ENCODE data around the gene EMP3.
A peak's percentile ranks its signal among the peaks of the same experiment; 100 is the strongest.
"Not testable (repeated sequence)": the region's sequence is repeated elsewhere in the genome, so short reads cannot be mapped to it uniquely, and the experiment has no call there.

Gene EMP3

DNA sequence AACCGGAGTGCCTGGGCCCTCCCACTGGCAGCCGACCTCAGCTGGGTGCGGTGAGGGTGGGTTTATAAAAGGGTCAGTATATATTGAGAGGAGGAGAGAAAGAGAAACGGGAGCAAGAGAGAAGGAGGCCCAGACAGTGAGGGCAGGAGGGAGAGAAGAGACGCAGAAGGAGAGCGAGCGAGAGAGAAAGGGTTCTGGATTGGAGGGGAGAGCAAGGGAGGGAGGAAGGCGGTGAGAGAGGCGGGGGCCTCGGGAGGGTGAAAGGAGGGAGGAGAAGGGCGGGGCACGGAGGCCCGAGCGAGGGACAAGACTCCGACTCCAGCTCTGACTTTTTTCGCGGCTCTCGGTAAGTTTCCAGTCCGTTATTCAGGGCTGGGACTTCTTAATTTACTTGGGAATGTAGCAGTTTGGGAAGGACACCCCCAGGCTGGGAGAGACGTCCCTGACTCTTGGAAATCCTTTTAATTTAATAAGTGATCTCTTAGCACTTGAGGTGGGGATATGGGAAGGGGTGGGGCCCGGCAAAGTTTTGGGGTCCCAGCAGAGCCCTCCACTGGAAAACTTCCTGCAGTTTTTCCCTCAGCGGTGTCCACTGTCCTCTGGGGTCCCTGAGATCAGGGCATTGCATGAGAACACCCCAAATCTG lies at the start of gene EMP3:
EMP3 (plus strand) TSS at position 288 of the 646 bp plus-strand sequence. CDS start 1,293 bp downstream, outside the sequence.
- DNase-seq, result peak; percentile 88

DNA sequence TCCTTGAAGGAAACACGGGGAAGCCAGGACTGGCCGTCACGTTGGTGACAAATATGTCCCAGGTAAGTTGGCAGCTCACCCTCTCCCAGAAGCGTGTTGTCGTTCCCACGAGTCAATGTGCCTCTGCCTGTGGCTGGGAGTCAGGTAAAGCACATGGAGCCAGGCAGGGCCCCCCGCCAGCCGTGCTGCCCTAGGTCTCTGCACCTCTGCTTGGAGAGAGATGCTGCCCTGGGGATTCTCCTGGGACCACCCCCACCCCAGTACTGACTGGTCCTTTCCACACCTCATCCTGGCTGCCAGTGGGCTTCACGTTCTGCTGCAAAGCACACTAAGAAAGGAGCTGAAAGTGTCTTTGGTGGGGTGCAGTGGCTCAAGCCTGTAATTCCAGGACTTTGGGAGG lies 45.6 kb upstream of the EMP3 start:
- DNase-seq, result no peak

GRCh38 chr19:48283908-48284307 lies 41.4 kb upstream of the EMP3 start:
- no peak for DNase-seq

- DNase-seq, result no peak
Observed at GRCh38 chr19:48284896-48285295, 40.5 kb upstream of the EMP3 start.

- DNase-seq, result no peak
Observed at GRCh38 chr19:48287748-48288147, 37.6 kb upstream of the EMP3 start.

DNA sequence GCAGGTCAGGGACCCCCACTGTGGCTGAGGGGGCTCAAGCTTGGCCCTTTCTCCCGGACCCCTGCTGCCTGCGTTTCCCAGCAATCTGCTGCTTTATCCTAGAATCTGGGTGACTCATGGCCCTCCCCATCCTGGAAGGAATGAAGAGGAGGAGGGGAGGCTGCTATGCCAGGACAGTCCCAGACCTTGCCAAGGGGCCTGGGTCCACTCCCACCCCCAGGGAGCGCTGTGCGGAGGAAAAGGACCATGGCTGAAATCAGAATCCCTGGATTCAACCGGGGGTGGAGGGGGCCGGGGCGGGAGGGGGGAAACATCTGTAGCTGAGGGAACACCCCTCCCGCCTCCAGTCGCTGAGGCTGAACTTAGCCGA lies 35.0 kb upstream of the EMP3 start:
- no peak for DNase-seq

DNA sequence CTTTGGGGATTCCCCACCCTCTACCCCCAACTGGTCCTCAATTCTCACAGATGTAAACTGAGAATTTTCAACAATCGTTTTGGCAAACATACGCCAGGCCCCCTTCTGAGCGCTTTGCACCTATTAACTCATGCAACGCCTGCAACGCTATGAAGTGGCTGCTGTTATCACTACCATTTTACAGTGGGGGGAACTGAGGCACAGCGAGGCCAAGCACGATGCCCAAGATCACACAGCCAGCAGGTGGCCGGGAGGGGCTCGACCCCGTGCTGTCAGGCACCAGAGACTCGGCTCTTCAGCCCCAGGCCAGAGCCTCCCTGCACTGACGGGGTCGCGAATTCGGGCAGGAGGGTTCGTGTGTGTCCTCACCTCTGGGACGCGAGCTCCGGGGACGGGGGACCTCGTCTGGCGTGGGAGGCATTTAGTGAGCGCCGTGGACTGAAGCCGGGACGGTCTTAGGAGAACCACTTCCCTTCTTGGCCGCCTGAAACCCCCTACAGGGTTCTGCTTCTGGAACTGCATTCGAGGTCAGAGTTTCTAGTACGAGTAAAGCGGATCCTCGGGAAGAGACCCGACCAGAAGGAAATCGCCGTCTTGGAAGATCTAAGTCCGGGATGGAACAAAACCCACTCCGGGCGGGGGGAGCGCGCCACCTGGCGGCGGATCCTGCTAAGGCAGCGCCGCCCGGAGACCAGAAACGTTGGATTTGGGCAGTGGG lies 34.4 kb upstream of the EMP3 start:
- peak; percentile 50 for DNase-seq

GRCh38 chr19:48291489-48291815 lies 33.9 kb upstream of the EMP3 start:
- DNase-seq, result not testable (repeated sequence)

- DNase-seq, result no peak
Observed at GRCh38 chr19:48292798-48293197, 32.6 kb upstream of the EMP3 start.

- DNase-seq, result no peak
Observed at GRCh38 chr19:48295458-48295857, 29.9 kb upstream of the EMP3 start.

GRCh38 chr19:48296963-48297734 lies 28.2 kb upstream of the EMP3 start:
- DNase-seq, result no peak

GRCh38 chr19:48297975-48298374 lies 27.4 kb upstream of the EMP3 start:
- no peak for DNase-seq

DNA sequence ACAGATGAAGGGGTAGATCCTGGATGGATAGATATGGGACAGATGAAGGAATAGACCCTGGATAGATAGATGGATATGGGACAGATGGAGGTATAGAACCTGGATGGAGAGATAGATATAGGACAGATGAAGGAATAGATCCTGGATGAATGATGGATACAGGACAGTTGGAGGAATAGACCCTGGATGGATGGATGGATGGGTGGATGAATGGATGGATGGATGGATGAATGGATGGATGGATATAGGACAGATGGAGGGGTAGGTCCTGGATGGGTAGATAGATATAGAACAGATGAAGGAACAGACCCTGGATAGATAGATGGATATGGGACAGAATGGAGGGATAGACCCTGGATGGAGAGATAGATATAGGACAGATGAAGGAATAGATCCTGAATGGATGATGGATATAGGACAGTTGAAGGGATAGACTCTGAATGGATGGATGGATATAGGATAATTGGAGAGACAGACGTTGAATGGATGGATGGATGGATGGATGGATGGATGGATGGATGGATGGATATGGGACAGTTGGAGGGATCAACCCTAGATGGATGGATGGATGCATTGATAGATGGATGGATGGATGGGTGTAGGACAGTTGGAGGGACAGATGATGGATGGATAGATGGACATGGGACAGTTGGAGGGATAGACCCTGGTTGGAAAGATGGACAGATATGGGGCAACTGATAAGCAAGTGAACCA lies 23.3 kb upstream of the EMP3 start:
- DNase-seq, result no peak

DNA sequence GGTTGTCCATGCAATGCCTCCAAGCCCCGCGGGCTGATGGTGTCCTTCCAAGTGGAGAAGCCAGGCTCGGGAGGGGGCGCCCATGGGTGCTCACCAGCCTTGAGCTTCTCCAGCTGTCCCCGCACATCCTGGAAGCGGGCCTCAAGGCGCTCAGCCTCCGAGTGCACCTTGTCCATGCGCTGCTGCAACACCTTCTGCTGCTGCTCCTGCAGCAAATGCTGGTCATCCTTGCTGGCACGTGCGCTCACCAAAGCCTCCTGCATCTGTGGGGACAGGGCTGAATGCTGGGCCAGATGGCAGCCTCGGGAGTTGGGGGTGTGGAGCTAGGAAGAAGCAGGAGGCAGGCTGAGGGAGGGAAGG lies 22.8 kb upstream of the EMP3 start:
- no peak for DNase-seq

- DNase-seq, result no peak
Observed at GRCh38 chr19:48303367-48303766, 22.0 kb upstream of the EMP3 start.

- DNase-seq, result no peak
Observed at GRCh38 chr19:48303866-48304265, 21.5 kb upstream of the EMP3 start.

GRCh38 chr19:48308631-48309586 lies 16.4 kb upstream of the EMP3 start:
- no peak for DNase-seq

- not testable (repeated sequence) for DNase-seq
Observed at GRCh38 chr19:48309731-48310130, 15.6 kb upstream of the EMP3 start.

DNA sequence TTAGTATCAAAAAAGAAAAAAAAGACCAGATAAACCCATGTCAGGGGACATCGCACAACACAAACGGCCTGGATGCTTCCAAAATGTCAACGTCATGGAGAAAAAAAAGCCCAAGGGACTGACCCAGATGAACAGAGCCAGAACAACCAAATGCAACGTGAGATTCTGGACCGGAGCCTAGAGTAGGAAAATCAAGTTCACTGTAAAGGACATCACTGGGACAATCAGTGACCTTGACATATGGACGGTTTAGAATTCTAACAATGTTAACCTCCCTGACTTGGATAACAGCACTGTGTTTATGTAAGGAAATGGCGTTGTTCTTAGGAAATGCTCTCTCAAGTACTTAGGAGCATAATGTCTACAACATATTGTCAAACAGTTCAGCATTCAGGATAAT lies 15.1 kb upstream of the EMP3 start:
- DNase-seq, result no peak

DNA sequence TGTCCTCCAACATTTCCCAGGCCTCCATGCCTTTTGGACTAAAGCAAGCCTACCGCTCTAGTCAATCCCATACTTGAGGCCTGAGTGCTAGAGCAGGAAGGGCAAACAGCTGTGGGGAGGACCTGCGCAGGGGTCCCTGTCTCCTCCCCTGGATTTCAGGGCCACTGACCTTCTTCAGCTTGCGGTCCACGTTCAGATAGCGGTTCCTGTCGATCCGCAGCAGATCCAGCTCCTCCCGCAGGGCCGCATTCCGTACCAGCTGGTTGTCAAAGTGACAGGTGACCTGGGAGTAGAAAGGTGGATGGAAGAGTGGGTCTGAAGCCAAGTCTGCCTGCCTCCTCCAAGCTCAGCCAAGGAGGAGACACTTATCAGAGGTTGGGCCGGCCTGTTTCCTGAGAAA lies 14.0 kb upstream of the EMP3 start:
- no peak for DNase-seq

- DNase-seq, result no peak
Observed at GRCh38 chr19:48315712-48316111, 9.6 kb upstream of the EMP3 start.

DNA sequence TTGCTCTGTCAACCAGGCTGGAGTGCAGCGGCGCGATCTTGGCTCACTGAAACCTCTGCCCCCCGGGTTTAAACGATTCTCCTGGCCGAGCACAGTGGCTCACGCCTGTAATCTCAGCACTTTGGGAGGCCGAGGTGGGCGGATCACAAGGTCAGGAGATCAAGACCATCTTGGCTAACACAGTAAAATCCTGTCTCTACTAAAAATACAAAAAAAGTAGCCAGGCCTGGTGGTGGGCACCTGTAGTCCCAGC lies 7.7 kb upstream of the EMP3 start:
- not testable (repeated sequence) for DNase-seq
